Stimulated activated CD4-positive, alpha-beta T cell treated with anti-CD3 and anti-CD28 coated beads, Interleukin-1b, Interleukin-23, amount 100 ng/mL, for 4 hours (primary cell): ENCODE results near the gene EPHA1.
A peak's percentile ranks its signal among the peaks of the same experiment; 100 is the strongest.

ENCODE experiments used
- DNase-seq, 2 donors: peaks; one replicate each; pipeline ENCODE4 v3.0.0-alpha.2; 2020; ENCODE audit warnings: low read depth in 2 of 2

The EPHA1 gene

GRCh38 chr7:143351060-143351459 is 57.6 kb downstream of the EPHA1 start:
- DNase-seq, result no peak

DNA sequence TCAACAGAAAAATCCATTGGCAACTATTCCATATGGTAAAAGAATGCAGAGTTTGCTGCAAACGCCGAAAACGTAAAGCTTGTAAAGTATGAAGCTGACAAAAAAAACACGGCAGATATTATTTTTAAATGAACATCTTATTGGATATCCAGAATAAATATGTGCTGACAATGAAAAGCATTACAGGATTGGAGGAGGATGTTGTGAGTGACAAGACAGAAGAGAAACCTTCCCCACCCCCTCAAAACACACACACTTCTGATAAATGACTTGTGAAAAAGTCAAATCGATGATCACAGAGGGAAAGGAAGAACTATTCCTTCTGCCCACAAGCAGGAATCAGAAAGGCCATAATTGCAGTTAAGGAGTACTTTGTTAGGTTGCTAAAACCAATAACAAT is 60.7 kb downstream of the EPHA1 start:
- DNase-seq, result no peak

- no peak for DNase-seq
Measured at GRCh38 chr7:143346018-143346417, 62.6 kb downstream of the EPHA1 start.

GRCh38 chr7:143345428-143345900 is 63.2 kb downstream of the EPHA1 start:
- peak; percentile 41 to 53 for DNase-seq

- no peak for DNase-seq
Measured at GRCh38 chr7:143343596-143343995, 65.1 kb downstream of the EPHA1 start.

- no peak for DNase-seq
Measured at GRCh38 chr7:143341842-143342241, 66.8 kb downstream of the EPHA1 start.
